Kidney (tissue), 14 donors: ENCODE results near the gene CNOT6. TPM values are rescaled to one million over a fixed set of nuclear protein-coding genes. Genes with fewer than 3 reads are reported as not detected.

ENCODE experiments used
- DNase-seq, 5 donors: peaks; one replicate each; pipeline ENCODE4 v3.0.0-alpha.2; 2013 to 2020
- FAIRE-seq: peaks from 2 replicates; lab custom pipeline; 2012; peaks lifted over from hg19 to GRCh38; lab: Jason Lieb, UNC
- H3K27ac ChIP-seq, 2 donors: one replicate each; pipeline ENCODE4 v1.7.0; 2013; ENCODE audit warnings: low read depth in 2 of 2, low read length in 2 of 2, inconsistent platforms in 1 of 2
- H3K27me3 ChIP-seq: one replicate; pipeline ENCODE4 v1.7.1; 2013; ENCODE audit warnings: low read length, inconsistent platforms; ENCODE audit not compliant: control insufficient read depth, insufficient read depth
- H3K36me3 ChIP-seq, 3 donors: one replicate each; pipeline versions ENCODE4 v1.7.0 to v1.7.1; 2013; ENCODE audit warnings: low read length in 3 of 3, control low read depth in 1 of 3, inconsistent platforms in 1 of 3; ENCODE audit not compliant: insufficient read depth in 3 of 3, control insufficient read depth in 2 of 3
- H3K4me1 ChIP-seq, 3 donors: one replicate each; pipeline versions ENCODE4 v1.7.0 to v1.7.1; 2013; ENCODE audit warnings: low read length in 3 of 3, inconsistent platforms in 1 of 3, low read depth in 1 of 3; ENCODE audit not compliant: control insufficient read depth in 2 of 3, insufficient read depth in 2 of 3
- H3K4me3 ChIP-seq, 3 donors: one replicate each; pipeline versions ENCODE4 v1.7.0 to v1.8.1; 2013; ENCODE audit warnings: low read length in 3 of 3, control low read depth in 1 of 3, inconsistent platforms in 1 of 3
- H3K9ac ChIP-seq, 3 donors: one replicate each; pipeline versions ENCODE4 v1.7.0 to v1.7.1; 2013; ENCODE audit warnings: low read length in 3 of 3, control low read depth in 1 of 3, inconsistent platforms in 1 of 3
- H3K9me3 ChIP-seq, 3 donors: one replicate each; pipeline versions ENCODE4 v1.7.0 to v1.7.1; 2013; ENCODE audit warnings: low read length in 3 of 3, control low read depth in 1 of 3, inconsistent platforms in 1 of 3; ENCODE audit not compliant: control insufficient read depth in 2 of 3, insufficient read depth in 1 of 3
- intact Hi-C: fragments of 100-400 bp; cut with DNase I; formaldehyde crosslinking; loops from one replicate; pipeline ENCODE4 v1.11.1; 2022
- polyA plus RNA-seq: library from polyadenylated mRNA; stranded (reverse); fragments of 350-450 nt; fragmentation: Illumina TruSeq; extraction: RNeasy Lipid Tissue Mini Kit (QIAGEN cat#74804); gene quantifications from one replicate; pipeline ENCODE4 v1.2.3, GENCODE V29; 2014; ENCODE audit warnings: low read depth, low replicate concordance; ENCODE audit not compliant: insufficient read depth
- total RNA-seq: library from RNA; stranded (reverse); fragmentation: NEBNext Ultra II Directional; extraction: Animal tissue kit (Norgen Biotek cat#: 25700); gene quantifications from one replicate; pipeline ENCODE4 v1.2.1, GENCODE V29; 2021
- TF ChIP-seq, protein P1 (sequence below): IDR thresholded peaks from 3 replicates; pipeline ENCODE4 v1.5.1; 2012; ENCODE audit warnings: mild to moderate bottlenecking, moderate library complexity, borderline replicate concordance; ENCODE audit not compliant: insufficient read depth; ENCODE audit errors: extremely low read depth
- donor health status: control.
- donor health status: control.
- donor health status: control.
- donor health status: control.
- donor health status: control.
- donor health status: DM: yes; HTN: yes; CAD: no.
- donor health status: Normal renal cell carcinoma (clear cell type).

The CNOT6 gene
- total and polyA plus RNA-seq, 2 donors from 2014 or later: 5.9 to 25.7 TPM

DNA sequence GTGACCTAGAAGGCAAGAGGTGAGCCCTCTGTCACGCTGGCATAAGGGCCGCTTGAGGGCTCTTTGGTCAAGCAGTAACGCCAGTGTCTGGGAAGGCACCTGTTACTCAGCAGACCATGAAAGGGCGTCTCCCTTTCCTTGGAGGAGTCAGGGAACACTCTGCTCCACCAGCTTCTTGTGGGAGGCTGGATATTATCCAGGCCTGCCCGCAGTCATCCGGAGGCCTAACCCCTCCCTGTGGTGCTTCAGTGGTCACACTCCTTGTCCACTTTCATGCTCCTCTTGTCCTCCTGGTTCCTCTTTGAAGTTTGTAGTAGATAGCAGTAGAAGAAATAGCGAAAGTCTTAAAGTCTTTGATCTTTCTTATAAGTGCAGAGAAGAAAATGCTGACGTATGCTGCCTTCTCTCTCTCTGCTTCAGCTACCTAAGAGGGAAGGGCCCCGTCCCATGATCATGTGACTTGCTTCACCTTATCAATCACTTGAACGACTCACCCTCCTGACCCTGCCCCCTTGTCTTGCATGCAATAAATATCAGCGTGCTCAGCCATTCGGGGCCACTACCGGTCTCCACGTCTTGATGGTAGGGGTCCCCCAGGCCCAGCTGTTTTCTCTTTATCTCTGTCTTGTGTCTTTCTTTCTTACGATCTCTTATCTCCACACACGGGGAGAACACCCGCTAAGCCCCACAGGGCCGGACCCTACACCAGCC, 113.8 kb downstream of the CNOT6 start:
- Histone ChIP-seq H3K9ac (no peak overlapping the region), H3K27ac (no peak overlapping the region), H3K36me3 (no peaks in the 10 kb centered on the region), H3K27me3 (no peaks in the 10 kb centered on the region), H3K4me1 (no peaks in the 10 kb centered on the region), H3K4me3 (no peak overlapping the region), H3K9me3 (no peaks in the 10 kb centered on the region)
- no peak for FAIRE-seq
- DNase-seq: peak in 4 of 5 donors; percentile 25 to 67 (median 45)
- TF ChIP-seq, protein P1, sequence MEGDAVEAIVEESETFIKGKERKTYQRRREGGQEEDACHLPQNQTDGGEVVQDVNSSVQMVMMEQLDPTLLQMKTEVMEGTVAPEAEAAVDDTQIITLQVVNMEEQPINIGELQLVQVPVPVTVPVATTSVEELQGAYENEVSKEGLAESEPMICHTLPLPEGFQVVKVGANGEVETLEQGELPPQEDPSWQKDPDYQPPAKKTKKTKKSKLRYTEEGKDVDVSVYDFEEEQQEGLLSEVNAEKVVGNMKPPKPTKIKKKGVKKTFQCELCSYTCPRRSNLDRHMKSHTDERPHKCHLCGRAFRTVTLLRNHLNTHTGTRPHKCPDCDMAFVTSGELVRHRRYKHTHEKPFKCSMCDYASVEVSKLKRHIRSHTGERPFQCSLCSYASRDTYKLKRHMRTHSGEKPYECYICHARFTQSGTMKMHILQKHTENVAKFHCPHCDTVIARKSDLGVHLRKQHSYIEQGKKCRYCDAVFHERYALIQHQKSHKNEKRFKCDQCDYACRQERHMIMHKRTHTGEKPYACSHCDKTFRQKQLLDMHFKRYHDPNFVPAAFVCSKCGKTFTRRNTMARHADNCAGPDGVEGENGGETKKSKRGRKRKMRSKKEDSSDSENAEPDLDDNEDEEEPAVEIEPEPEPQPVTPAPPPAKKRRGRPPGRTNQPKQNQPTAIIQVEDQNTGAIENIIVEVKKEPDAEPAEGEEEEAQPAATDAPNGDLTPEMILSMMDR: no peak
- intact Hi-C loops: no loop called here

DNA sequence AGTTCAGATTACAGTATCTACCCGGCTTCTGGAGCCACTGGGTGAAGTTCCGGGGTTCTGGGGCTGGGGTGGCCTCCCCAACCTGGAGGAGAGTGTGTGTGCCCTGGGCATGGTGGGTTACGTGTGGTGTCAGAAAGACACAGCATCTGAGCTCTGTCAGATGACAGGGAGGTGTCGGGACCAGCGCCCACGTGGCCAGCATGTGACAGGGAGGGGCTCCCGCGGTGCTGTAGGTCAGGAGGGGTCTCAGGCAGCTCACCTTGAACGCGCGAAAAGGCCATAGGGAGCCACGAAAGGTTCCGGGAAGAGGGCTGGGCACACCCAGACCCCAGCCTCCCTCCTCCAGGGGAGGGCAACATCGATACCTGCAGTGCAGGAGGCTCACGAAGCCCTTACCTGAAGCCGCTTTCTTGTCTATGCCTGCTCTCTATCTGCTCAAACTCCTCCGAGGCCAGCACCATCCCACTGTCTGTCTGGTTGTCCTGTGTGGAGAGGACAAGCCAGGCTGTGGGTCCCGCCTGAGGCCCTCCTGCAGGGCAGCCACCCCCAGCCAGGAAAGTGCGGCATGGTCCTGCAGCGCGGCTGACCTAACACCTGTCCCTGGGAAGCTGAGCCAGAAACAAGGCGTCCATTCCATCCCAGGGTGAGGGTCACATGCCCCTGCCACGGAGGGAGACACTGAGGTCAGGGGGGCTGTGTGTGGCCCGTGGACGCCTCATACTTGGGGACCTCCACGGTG, 114.6 kb downstream of the CNOT6 start:
- Histone ChIP-seq H3K4me3 (no peak overlapping the region), H3K36me3 (no peaks in the 10 kb centered on the region), H3K27me3 (no peaks in the 10 kb centered on the region), H3K9ac (no peak overlapping the region), H3K9me3 (no peaks in the 10 kb centered on the region), H3K27ac (no peak overlapping the region), H3K4me1 (no peaks in the 10 kb centered on the region)
- TF ChIP-seq, protein P1: no peak
- FAIRE-seq: no peak
- peak in 1 of 5 donors; percentile 56 for DNase-seq
- intact Hi-C loops: no loop called here

DNA sequence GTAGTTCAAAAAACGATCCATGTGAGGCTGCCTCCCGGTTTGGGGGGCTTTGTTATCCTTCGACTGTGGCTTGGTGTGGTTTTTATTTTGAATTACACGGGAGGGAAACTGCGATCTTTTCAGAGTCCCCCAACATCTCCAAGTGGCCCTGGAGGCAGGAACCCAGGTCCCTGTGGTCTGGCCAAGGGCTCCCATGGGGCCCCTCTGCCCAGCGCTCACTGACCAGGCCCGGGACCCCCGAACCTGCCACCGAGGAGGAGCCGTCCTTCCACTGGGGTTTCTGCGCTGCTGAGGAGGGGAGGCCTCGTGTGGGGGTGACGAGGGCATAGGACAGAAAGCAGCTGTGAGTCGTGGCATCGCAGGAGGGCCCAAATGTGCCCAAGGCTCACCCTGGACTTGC, 115.2 kb downstream of the CNOT6 start:
- Histone ChIP-seq H3K4me3 (no peak overlapping the region), H3K9me3 (no peaks in the 10 kb centered on the region), H3K27me3 (no peaks in the 10 kb centered on the region), H3K27ac (no peak overlapping the region), H3K9ac (no peak overlapping the region), H3K4me1 (no peaks in the 10 kb centered on the region), H3K36me3 (no peaks in the 10 kb centered on the region)
- FAIRE-seq: no peak
- TF ChIP-seq, protein P1: no peak
- intact Hi-C loops: no loop called here
- DNase-seq: no peak
